Common myeloid progenitor, CD34-positive (primary cell): Measurements from ENCODE around the gene HK2.
"Not testable (repeated sequence)": the region's sequence is repeated elsewhere in the genome, so short reads cannot be mapped to it uniquely, and the experiment has no call there.

ENCODE experiments used
- CTCF ChIA-PET: fragments of 350-600 bp; sonication (Branson Sonifier 250); formaldehyde crosslinking; loops from one replicate; lab custom pipeline; 2021; ENCODE audit warnings: antibody characterized with exemption; lab: Charles Lee
- POLR2A ChIA-PET: fragments of 350-600 bp; sonication (Branson Sonifier 250); formaldehyde crosslinking; loops from one replicate; lab custom pipeline; 2021; ENCODE audit warnings: antibody characterized with exemption; lab: Charles Lee
- DNase-seq, 3 donors: peaks; one replicate each; pipeline versions ENCODE4 v3.0.0 to v3.0.0-alpha.2; 2013
- H3K27ac ChIP-seq, 2 experiments: 1 replicate in 1 of 2; 2 replicates in 1 of 2; pipeline ENCODE4 v1.7.0; 2013; ENCODE audit warnings: inconsistent platforms in 2 of 2, low read length in 2 of 2, mild to moderate bottlenecking in 2 of 2, low read depth in 1 of 2, moderate library complexity in 1 of 2; ENCODE audit not compliant: severe bottlenecking in 2 of 2, insufficient read depth in 1 of 2, poor library complexity in 1 of 2
- H3K27me3 ChIP-seq, 5 experiments: replicated peaks in 2 of 5; 1 replicate in 3 of 5; 2 replicates in 2 of 5; pipeline versions ENCODE4 v1.6.1 to v1.7.0; 2013; ENCODE audit warnings: low read length in 4 of 5, mild to moderate bottlenecking in 2 of 5, moderate library complexity in 2 of 5, inconsistent platforms in 1 of 5; ENCODE audit not compliant: insufficient read depth in 5 of 5, control insufficient read depth in 4 of 5
- H3K36me3 ChIP-seq, 4 experiments: 1 replicate in 2 of 4; 2 replicates in 2 of 4; pipeline versions ENCODE4 v1.6.1 to v1.7.0; 2013; ENCODE audit warnings: low read length in 3 of 4, control low read depth in 1 of 4, mild to moderate bottlenecking in 1 of 4; ENCODE audit not compliant: control insufficient read depth in 4 of 4, insufficient read depth in 4 of 4
- H3K4me1 ChIP-seq, 4 experiments: 1 replicate in 3 of 4; 2 replicates in 1 of 4; pipeline versions ENCODE4 v1.6.1 to v1.7.1; 2013; ENCODE audit warnings: low read length in 3 of 4, mild to moderate bottlenecking in 3 of 4, control low read depth in 1 of 4, inconsistent platforms in 1 of 4, moderate library complexity in 1 of 4; ENCODE audit not compliant: control insufficient read depth in 4 of 4, insufficient read depth in 4 of 4; ENCODE audit errors: control extremely low read depth in 1 of 4
- H3K4me3 ChIP-seq, 7 experiments: 1 replicate in 4 of 7; 2 replicates in 3 of 7; pipeline versions ENCODE4 v1.5.1 to v1.7.0; 2013; ENCODE audit warnings: mild to moderate bottlenecking in 7 of 7, low read length in 6 of 7, moderate library complexity in 6 of 7, inconsistent platforms in 2 of 7, low read depth in 2 of 7, control low read depth in 1 of 7; ENCODE audit not compliant: insufficient read depth in 4 of 7, control insufficient read depth in 1 of 7; ENCODE audit errors: extremely low read depth in 1 of 7
- H3K9me3 ChIP-seq, 5 experiments: 1 replicate in 4 of 5; 2 replicates in 1 of 5; pipeline versions ENCODE4 v1.6.1 to v1.7.1; 2013; ENCODE audit warnings: low read length in 4 of 5, mild to moderate bottlenecking in 2 of 5, inconsistent platforms in 1 of 5, low read depth in 1 of 5, moderate library complexity in 1 of 5; ENCODE audit not compliant: control insufficient read depth in 4 of 5, insufficient read depth in 2 of 5; ENCODE audit errors: control extremely low read depth in 1 of 5
- WGBS: methylation state at CpG from one replicate; pipeline ENCODE4 v1.1.5; 2013; ENCODE audit not compliant: insufficient coverage; 5-methylcytosine and 5-hydroxymethylcytosine counted together

The HK2 gene

GRCh38 chr2:74891136-74891764, 57.3 kb downstream of the HK2 start:
- Histone ChIP-seq H3K9me3 (peaks cover 0 to 5% (median 0%) of the 10 kb centered on the region in 5 experiments), H3K27me3 (no peaks in the 10 kb centered on the region), H3K4me1 (no peaks in the 10 kb centered on the region), H3K4me3 (no peak overlapping the region), H3K27ac (no peak overlapping the region), H3K36me3 (peaks cover 33 to 82% (median 50%) of the 10 kb centered on the region in 4 experiments)
- WGBS, result 100% methylated on average over 2 of the region's 7 CpGs
- ChIA-PET POLR2A (interaction anchor here (0.6 kb wide), 1 partner anchor 17 kb away, joined by 6 read pairs; no protein-coding TSS in a partner anchor), CTCF (no interaction called here)
- no peak for DNase-seq

DNA sequence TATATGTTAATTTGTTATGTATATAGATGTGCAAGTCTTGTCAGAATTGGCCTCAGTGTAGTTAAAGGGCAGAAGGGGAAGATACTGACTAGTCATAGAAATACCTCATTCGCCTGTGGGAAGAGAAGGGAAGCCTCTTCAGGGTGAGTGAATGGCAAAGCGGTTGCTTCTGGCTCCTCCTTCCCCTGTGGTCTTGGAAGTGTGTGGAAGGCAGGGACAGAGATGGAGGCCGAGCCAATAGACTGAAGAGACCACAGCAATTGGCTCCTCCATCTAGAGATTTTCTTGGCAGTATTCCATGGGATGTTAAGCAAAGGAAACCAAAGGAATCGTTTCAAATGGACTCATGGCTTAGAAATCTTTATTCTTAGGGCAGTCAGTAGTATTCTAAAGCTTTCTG, 57.9 kb downstream of the HK2 start:
- H3K9me3 ChIP-seq, H3K4me3 ChIP-seq, H3K27ac ChIP-seq, POLR2A ChIA-PET, H3K27me3 ChIP-seq, H3K4me1 ChIP-seq, CTCF ChIA-PET, DNase-seq: not testable (repeated sequence)
- no CpG with 5 or more reads among the region's 4 CpGs for WGBS
- H3K36me3 ChIP-seq, result peaks cover 30 to 76% (median 45%) of the 10 kb centered on the region in 4 experiments

DNA sequence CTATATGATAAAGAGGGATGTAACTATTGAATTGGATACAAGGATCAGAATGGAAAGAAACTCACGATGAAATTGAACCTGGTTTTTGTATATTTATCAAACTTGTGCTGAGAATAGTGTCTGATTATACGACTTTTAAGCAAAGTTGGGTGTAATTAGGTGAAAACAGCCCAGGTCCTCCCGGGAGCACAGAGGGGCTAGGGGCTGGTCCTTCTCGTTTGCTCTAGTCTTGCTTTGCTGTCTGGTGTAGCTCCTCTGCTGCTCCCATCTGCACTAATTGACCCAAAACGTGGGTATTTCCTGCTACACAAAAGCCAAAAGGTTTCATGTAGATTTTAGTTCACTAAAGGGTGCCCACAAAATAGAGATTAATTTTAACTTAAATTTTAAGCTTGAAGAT, 58.7 kb downstream of the HK2 start:
- H3K9me3 ChIP-seq, result peaks cover 0 to 5% (median 0%) of the 10 kb centered on the region in 5 experiments
- no peak for DNase-seq
- 100% methylated on average over 2 of the region's 5 CpGs for WGBS
- H3K4me3 ChIP-seq, result no peak overlapping the region
- H3K36me3 ChIP-seq, result peaks cover 22 to 68% (median 39%) of the 10 kb centered on the region in 4 experiments
- ChIA-PET POLR2A (no interaction called here), CTCF (interaction anchor here (1.3 kb wide), 1 partner anchor 18 kb away, joined by 3 read pairs; no protein-coding TSS in a partner anchor)
- H3K27me3 ChIP-seq, result no peaks in the 10 kb centered on the region
- H3K27ac ChIP-seq, result no peak overlapping the region
- no peaks in the 10 kb centered on the region for H3K4me1 ChIP-seq

- no peaks in the 10 kb centered on the region for H3K27me3 ChIP-seq
- ChIA-PET CTCF (interaction anchor here (1.3 kb wide), 1 partner anchor 18 kb away, joined by 3 read pairs; no protein-coding TSS in a partner anchor), POLR2A (no interaction called here)
- WGBS, result 100% methylated on average over 2 of the region's 5 CpGs
- no peak overlapping the region for H3K27ac ChIP-seq
- no peaks in the 10 kb centered on the region for H3K4me1 ChIP-seq
- no peak overlapping the region for H3K4me3 ChIP-seq
- H3K36me3 ChIP-seq, result peaks cover 15 to 61% (median 34%) of the 10 kb centered on the region in 4 experiments
- DNase-seq, result no peak
- H3K9me3 ChIP-seq, result peaks cover 0 to 9% (median 5%) of the 10 kb centered on the region in 5 experiments
Observed at GRCh38 chr2:74893332-74893731, 59.4 kb downstream of the HK2 start.

DNA sequence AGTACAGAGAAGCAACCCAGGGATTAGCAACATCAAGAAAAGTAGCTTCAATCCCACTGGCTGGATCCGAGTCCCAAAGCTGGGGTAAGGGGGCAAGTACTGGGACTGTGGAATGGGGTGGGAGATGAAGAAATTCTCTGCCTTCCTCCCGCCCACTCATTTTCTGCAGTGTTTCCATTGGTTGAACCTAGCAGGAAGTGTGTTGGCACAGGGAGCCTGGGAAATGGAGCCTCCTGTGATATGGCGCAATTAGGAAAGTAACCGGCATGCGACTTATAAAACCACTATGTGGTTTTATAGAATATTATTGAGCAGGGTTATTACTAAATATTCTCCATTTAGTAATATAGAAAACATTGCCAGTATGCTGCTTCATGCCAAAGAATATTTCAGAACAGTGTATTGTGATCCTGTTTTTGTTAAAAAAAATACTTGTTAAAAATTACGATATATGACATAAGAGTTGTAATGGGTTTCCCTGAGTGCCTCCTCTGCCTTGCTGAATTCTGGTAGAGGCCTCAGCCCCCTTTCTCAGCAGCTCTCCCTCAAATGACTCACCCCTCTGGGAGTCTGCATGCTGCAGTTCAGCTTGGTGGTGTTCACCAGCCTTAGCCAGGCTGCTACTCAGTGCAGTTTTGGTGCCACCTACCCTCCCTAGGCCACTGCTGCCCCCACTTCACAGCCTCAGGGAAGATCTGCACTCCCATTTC, 60.5 kb downstream of the HK2 start:
- Histone ChIP-seq H3K36me3 (peaks cover 10 to 50% (median 28%) of the 10 kb centered on the region in 4 experiments), H3K27me3 (no peaks in the 10 kb centered on the region), H3K9me3 (peaks cover 0 to 10% (median 5%) of the 10 kb centered on the region in 5 experiments), H3K27ac (no peak overlapping the region), H3K4me3 (no peak overlapping the region), H3K4me1 (no peaks in the 10 kb centered on the region)
- 100% methylated on average over 1 of the region's 6 CpGs for WGBS
- ChIA-PET CTCF (no interaction called here), POLR2A (no interaction called here)
- no peak for DNase-seq

DNA sequence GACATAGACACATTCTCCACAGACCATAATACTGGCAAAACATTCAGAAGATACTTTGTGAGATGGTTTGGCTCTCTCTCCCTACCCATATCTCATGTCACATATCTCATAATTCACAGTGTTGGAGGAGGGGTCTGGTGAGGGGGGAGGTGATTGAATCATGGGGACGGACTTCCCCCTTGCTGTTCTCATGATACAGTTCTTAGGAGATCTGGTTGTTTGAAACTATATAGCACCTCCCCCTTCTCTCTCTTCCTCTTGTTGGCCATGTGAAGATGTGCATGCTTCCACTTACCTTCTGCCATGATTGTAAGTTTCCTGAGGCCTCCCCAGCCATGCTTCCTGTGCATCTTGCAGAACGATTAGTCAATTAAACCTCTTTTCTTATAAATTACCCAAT, 61.1 kb downstream of the HK2 start:
- Histone ChIP-seq H3K27me3 (no peaks in the 10 kb centered on the region), H3K27ac (no peak overlapping the region), H3K36me3 (peaks cover 7 to 44% (median 24%) of the 10 kb centered on the region in 4 experiments), H3K9me3 (peaks cover 0 to 10% (median 5%) of the 10 kb centered on the region in 5 experiments), H3K4me1 (no peaks in the 10 kb centered on the region), H3K4me3 (no peak overlapping the region)
- POLR2A ChIA-PET, result no interaction called here
- no CpG with 5 or more reads among the region's 2 CpGs for WGBS
- CTCF ChIA-PET, result no interaction called here
- DNase-seq, result no peak

DNA sequence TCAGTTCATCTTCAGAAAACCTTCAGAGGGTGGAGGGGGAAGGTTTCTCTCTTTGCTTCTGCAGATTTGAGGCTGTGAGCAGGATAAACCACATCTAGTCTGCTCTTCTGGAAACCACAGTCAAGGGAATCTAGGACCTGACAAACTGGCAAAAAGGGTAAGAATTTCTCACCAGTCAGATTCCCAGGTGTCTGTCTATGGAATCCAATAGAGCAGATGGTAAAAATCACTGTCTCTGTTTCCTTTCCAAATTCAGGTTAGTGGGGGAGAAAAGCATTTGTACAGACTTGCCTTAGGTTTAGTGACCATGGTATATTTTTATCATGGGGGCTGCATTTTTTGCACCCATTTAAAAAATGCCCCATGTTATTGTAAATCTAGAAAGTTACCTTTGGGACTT, 62.3 kb downstream of the HK2 start:
- Histone ChIP-seq H3K36me3 (peaks cover 4 to 32% (median 14%) of the 10 kb centered on the region in 4 experiments), H3K4me1 (no peaks in the 10 kb centered on the region), H3K9me3 (peaks cover 0 to 10% (median 5%) of the 10 kb centered on the region in 5 experiments), H3K27me3 (no peaks in the 10 kb centered on the region), H3K27ac (no peak overlapping the region), H3K4me3 (no peak overlapping the region)
- POLR2A ChIA-PET, result no interaction called here
- no peak for DNase-seq
- CTCF ChIA-PET, result no interaction called here
